HEK293T (cell line): Measurements from ENCODE around the gene CDRT4.

Source experiments
- BHLHE40 ChIP-seq: fragments of 450-650 bp; IDR thresholded peaks from 2 replicates; pipeline ENCODE4 v1.6.1; 2016; ENCODE audit warnings: mild to moderate bottlenecking, moderate library complexity, borderline replicate concordance
- FOXA1 ChIP-seq: fragments of 450-650 bp; IDR thresholded peaks from 2 replicates; pipeline ENCODE4 v1.6.1; 2016; ENCODE audit warnings: mild to moderate bottlenecking
- FOXM1 ChIP-seq: fragments of 450-650 bp; IDR thresholded peaks from 2 replicates; pipeline ENCODE4 v1.6.1; 2017; ENCODE audit warnings: mild to moderate bottlenecking, borderline replicate concordance
- HDGF ChIP-seq: fragments of 450-650 bp; IDR thresholded peaks from 2 replicates; pipeline ENCODE4 v1.6.1; 2017; ENCODE audit warnings: antibody characterized with exemption, borderline replicate concordance
- PKNOX1 ChIP-seq: fragments of 450-650 bp; IDR thresholded peaks from 2 replicates; pipeline ENCODE4 v1.6.1; 2016
- SP1 ChIP-seq: fragments of 450-650 bp; IDR thresholded peaks from 2 replicates; pipeline ENCODE4 v1.6.1; 2017
- SUZ12 ChIP-seq: fragments of 450-650 bp; IDR thresholded peaks from 2 replicates; pipeline ENCODE4 v1.6.1; 2016; ENCODE audit warnings: mild to moderate bottlenecking
- TARDBP ChIP-seq: fragments of 450-650 bp; IDR thresholded peaks from 2 replicates; pipeline ENCODE4 v1.6.1; 2016

- no peak for TF ChIP-seq BHLHE40
- TF ChIP-seq HDGF, result no peak
- TF ChIP-seq FOXA1, result no peak
- no peak for TF ChIP-seq FOXM1
- no peak for TF ChIP-seq PKNOX1
- TF ChIP-seq TARDBP, result no peak
- TF ChIP-seq SP1, result no peak
- TF ChIP-seq SUZ12, result no peak
Measured at GRCh38 chr17:15412606-15413005, 54.8 kb downstream of the CDRT4 start.
